K562 (cell line): ENCODE measurements around the gene ARL16. TPM values are rescaled to one million over a fixed set of nuclear protein-coding genes. Genes with fewer than 3 reads are reported as not detected.
A peak's percentile ranks its signal among the peaks of the same experiment; 100 is the strongest.

ENCODE experiments used
- ATAC-seq: fragments of 200-7000 bp; cut with Tn5 transposase; 3 replicates; pipeline ENCODE4 v1.9.1; 2020; ENCODE audit warnings: moderate library complexity
- BruUV-seq: library from RNA; stranded (reverse); fragments of 400-500 nt; replicated peaks from 2 replicates; lab custom pipeline; 2021; lab: Mats Ljungman, UMichigan
- CTCF ChIA-PET: fragments of 300-600 bp; formaldehyde crosslinking; extraction: SDS; loops from one replicate; lab custom pipeline; 2021; ENCODE audit warnings: low intra/inter-chr PET ratio; lab: Yijun Ruan, JAX
- POLR2A ChIA-PET: fragments of 300-600, 350-650 bp; sonication (Branson Sonifier 250); formaldehyde crosslinking; extraction: SDS; loops from one replicate; lab custom pipeline; 2021; ENCODE audit warnings: antibody characterized with exemption, inconsistent platforms; lab: Yijun Ruan, JAX
- DNase-seq, 4 experiments: peaks; one replicate each; pipeline versions ENCODE4 v3.0.0 to v3.0.0-alpha.2; 2011 to 2018; ENCODE audit warnings: low spot score in 3 of 4, mixed read lengths in 3 of 4; ENCODE audit errors: extremely low read depth in 1 of 4
- FAIRE-seq: peaks from 2 replicates; lab custom pipeline; 2011; peaks lifted over from hg19 to GRCh38; lab: Jason Lieb, UNC
- H2AFZ ChIP-seq: 2 replicates; pipeline ENCODE4 v1.6.0; 2011; ENCODE audit warnings: low read depth, low read length, control low read depth, inconsistent platforms
- H3K27ac ChIP-seq: fragments of 200-600 bp; 3 replicates; pipeline ENCODE4 v1.8.0; 2011; ENCODE audit warnings: low read depth, mild to moderate bottlenecking, control low read depth, inconsistent platforms, low read length, moderate library complexity, mixed read lengths; ENCODE audit errors: extremely low read depth
- H3K27me3 ChIP-seq, 2 experiments: fragments of 300-600 bp in 1 of 2; 2 replicates in 1 of 2; 3 replicates in 1 of 2; pipeline versions ENCODE4 v1.6.0 to v1.8.0; 2011; ENCODE audit warnings: inconsistent platforms in 2 of 2, low read length in 2 of 2, mild to moderate bottlenecking in 1 of 2, mixed read lengths in 1 of 2, moderate library complexity in 1 of 2; ENCODE audit not compliant: control insufficient read depth in 2 of 2, insufficient read depth in 2 of 2
- H3K36me3 ChIP-seq: fragments of 300-600 bp; 3 replicates; pipeline ENCODE4 v1.8.0; 2011; ENCODE audit warnings: mild to moderate bottlenecking, low read length, inconsistent platforms; ENCODE audit not compliant: control insufficient read depth, insufficient read depth
- H3K4me1 ChIP-seq, 2 experiments: fragments of 200-600 bp in 1 of 2; replicated peaks in 1 of 2; 2 replicates in 1 of 2; 3 replicates in 1 of 2; pipeline versions ENCODE4 v1.5.1 to v1.8.0; 2011; ENCODE audit warnings: inconsistent platforms in 2 of 2, low read length in 2 of 2, mild to moderate bottlenecking in 1 of 2, mixed read lengths in 1 of 2, moderate library complexity in 1 of 2; ENCODE audit not compliant: control insufficient read depth in 2 of 2, insufficient read depth in 2 of 2
- H3K4me2 ChIP-seq: 2 replicates; pipeline ENCODE4 v1.6.1; 2011; ENCODE audit warnings: low read length, control low read depth, inconsistent platforms, mixed read lengths; ENCODE audit not compliant: insufficient read depth
- H3K4me3 ChIP-seq: fragments of 200-600 bp; sonication (generic), shearing (Covaris generic); 2 replicates; pipeline ENCODE4 v1.5.1; 2016; ENCODE audit warnings: control low read depth, inconsistent platforms
- H3K79me2 ChIP-seq: fragments of 200-600 bp; 3 replicates; pipeline ENCODE4 v1.8.0; 2011; ENCODE audit warnings: low read length, inconsistent platforms; ENCODE audit not compliant: control insufficient read depth, insufficient read depth
- H3K9ac ChIP-seq, 2 experiments: 2 replicates each; pipeline versions ENCODE4 v1.6.0 to v1.6.1; 2011; ENCODE audit warnings: low read depth in 2 of 2, low read length in 2 of 2, control low read depth in 1 of 2, inconsistent platforms in 1 of 2, mild to moderate bottlenecking in 1 of 2, mixed read lengths in 1 of 2; ENCODE audit not compliant: insufficient read depth in 1 of 2
- H3K9me1 ChIP-seq: one replicate; pipeline ENCODE4 v1.6.0; 2011; ENCODE audit warnings: inconsistent platforms, mild to moderate bottlenecking, low read length, moderate library complexity; ENCODE audit not compliant: control insufficient read depth, insufficient read depth
- H3K9me3 ChIP-seq: replicated peaks from 2 replicates; pipeline ENCODE4 v1.5.1; 2011; ENCODE audit warnings: low read depth, low read length, inconsistent platforms; ENCODE audit not compliant: control insufficient read depth, insufficient read depth
- H4K20me1 ChIP-seq: replicated peaks from 2 replicates; pipeline ENCODE4 v1.6.1; 2011; ENCODE audit warnings: low read length, inconsistent platforms, mixed read lengths; ENCODE audit not compliant: control insufficient read depth, insufficient read depth
- ETV1 ChIP-seq: fragments of 450-650 bp; conservative IDR thresholded peaks from 2 replicates; pipeline ENCODE4 v1.6.1; 2016; ENCODE audit warnings: missing genetic modification characterization, control low read depth, low read depth, missing compliant biosample characterization
- FOXM1 ChIP-seq, 2 experiments: fragments of 450-650 bp in 1 of 2; sonication (generic) in 1 of 2; formaldehyde crosslinking in 1 of 2; IDR thresholded peaks; 2 replicates each; pipeline versions ENCODE4 v1.6.1 to v1.9.0; 2017 to 2022; ENCODE audit warnings: low read depth in 2 of 2, mild to moderate bottlenecking in 2 of 2, missing genetic modification reagents in 1 of 2, moderate library complexity in 1 of 2
- KAT7 ChIP-seq: sonication (generic); formaldehyde crosslinking; IDR thresholded peaks from 2 replicates; pipeline ENCODE4 v1.8.0; 2022; ENCODE audit warnings: missing genetic modification reagents, mild to moderate bottlenecking, borderline replicate concordance
- LCOR ChIP-seq: sonication (generic); formaldehyde crosslinking; IDR thresholded peaks from 2 replicates; pipeline ENCODE4 v1.8.0; 2022; ENCODE audit warnings: mild to moderate bottlenecking, missing genetic modification reagents
- POLR2G ChIP-seq: fragments of 200-400 bp; formaldehyde crosslinking; IDR thresholded peaks from 2 replicates; pipeline ENCODE4 v1.6.1; 2017; ENCODE audit warnings: low read depth, mild to moderate bottlenecking, antibody characterized with exemption, low read length, moderate library complexity
- PRPF4 ChIP-seq: fragments of 200-400 bp; formaldehyde crosslinking; IDR thresholded peaks from one replicate; pipeline ENCODE4 v1.6.1; 2017; ENCODE audit warnings: low read length, low read depth, mild to moderate bottlenecking; ENCODE audit not compliant: insufficient read depth, poor library complexity, severe bottlenecking
- SMARCE1 ChIP-seq: fragments of 450-650 bp; IDR thresholded peaks from 2 replicates; pipeline ENCODE4 v1.7.1; 2016; ENCODE audit warnings: mild to moderate bottlenecking
- XRCC3 ChIP-seq: fragments of 450-650 bp; IDR thresholded peaks from 2 replicates; pipeline ENCODE4 v1.6.1; 2017; ENCODE audit warnings: mild to moderate bottlenecking, moderate library complexity
- WGBS: fragments of 100-300 bp; shearing (Covaris generic); methylation state at CpG from one replicate; pipeline ENCODE4 v1.1.6; 2016; ENCODE audit warnings: low coverage, mixed read lengths; ENCODE audit not compliant: insufficient coverage; ENCODE audit errors: missing lambda C conversion rate; 5-methylcytosine and 5-hydroxymethylcytosine counted together
- in situ Hi-C: fragments of 300-500 bp; cut with MboI; formaldehyde crosslinking; loops from 4 replicates; pipeline ENCODE4 v1.15.0; 2018; ENCODE audit warnings: inconsistent platforms, mixed read lengths
- intact Hi-C: fragments of 100-400 bp; cut with micrococcal nuclease; formaldehyde crosslinking; loops from 2 replicates; pipeline ENCODE4 v1.14.2; 2022
- polyA plus RNA-seq, 8 experiments: library from polyadenylated mRNA; depleted of rRNA in 4 of 8; stranded (reverse) in 5 of 8; unstranded in 3 of 8; fragments of >200 nt; fragmentation: Nextera tagmentation in 2 of 8; fragmentation: Illumina TruSeq in 1 of 8; extraction: Ambion mirVana in 2 of 8; extraction: Trizol in 1 of 8; gene quantifications; 2 replicates each; pipeline versions ENCODE4 v1.2.1 to v1.2.3, GENCODE V29; 2011 to 2014; ENCODE audit warnings: inconsistent platforms in 1 of 8, missing spikeins in 1 of 8
- total RNA-seq, 7 experiments: library from RNA; depleted of rRNA in 6 of 7; stranded (reverse); fragments of >200 nt in 6 of 7; fragmentation: Illumina TruSeq in 2 of 7; extraction: Trizol in 2 of 7; gene quantifications; 2 replicates each; pipeline versions ENCODE4 v1.2.1 to v1.2.3, GENCODE V29; 2011 to 2021; ENCODE audit warnings: low replicate concordance in 1 of 7
- TF ChIP-seq, protein P1 (sequence below): sonication (generic); formaldehyde crosslinking; IDR thresholded peaks from 2 replicates; pipeline ENCODE4 v1.8.1; 2023; ENCODE audit warnings: mild to moderate bottlenecking, missing genetic modification reagents
- TF ChIP-seq, protein P2 (sequence below): fragments of 250-450 bp; sonication (Bioruptor Pico); IDR thresholded peaks from 2 replicates; pipeline ENCODE4 v1.5.0; 2022; ENCODE audit warnings: mild to moderate bottlenecking
- TF ChIP-seq, protein P3 (sequence below): fragments of 250-450 bp; sonication (Bioruptor Pico); IDR thresholded peaks from 2 replicates; pipeline ENCODE4 v1.4.0; 2020; ENCODE audit warnings: mild to moderate bottlenecking, moderate library complexity, borderline replicate concordance
- TF ChIP-seq, protein P4 (sequence below), 3 experiments: IDR thresholded peaks in 2 of 3; conservative IDR thresholded peaks in 1 of 3; 2 replicates each; pipeline ENCODE4 v1.5.1; 2011 to 2012; ENCODE audit warnings: low read length in 3 of 3, mild to moderate bottlenecking in 3 of 3, control low read depth in 2 of 3, improper control_type of control experiment in 1 of 3, inconsistent platforms in 1 of 3, low read depth in 1 of 3, mixed read lengths in 1 of 3, moderate library complexity in 1 of 3; ENCODE audit not compliant: insufficient read depth in 2 of 3

Gene ARL16
- total and polyA plus RNA-seq, 9 of the 15 experiments (the other 6 are each of a cell fraction or from before 2014, with no cell fraction given), result 5.4 to 32.4 (median 22.6) TPM

DNA sequence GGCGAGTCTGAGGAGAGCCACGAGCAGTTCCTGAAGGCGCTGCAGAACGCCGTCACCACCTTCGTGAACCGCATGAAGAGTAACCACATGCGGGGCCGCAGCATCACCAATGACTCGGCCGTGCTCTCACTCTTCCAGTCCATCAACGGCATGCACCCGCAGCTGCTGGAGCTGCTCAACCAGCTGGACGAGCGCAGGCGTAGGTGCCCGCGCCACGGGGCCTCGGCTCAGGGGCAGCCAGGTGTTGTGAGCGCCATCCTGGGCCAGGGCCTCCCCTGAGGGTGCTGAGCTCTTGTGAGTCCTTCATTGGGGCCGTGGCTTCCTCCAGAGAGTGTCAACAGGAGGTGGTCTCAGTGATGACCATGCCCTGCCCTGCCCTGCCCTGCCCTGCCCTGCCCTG, 12.2 kb upstream of the ARL16 start:
- Histone ChIP-seq H3K79me2 (peaks cover 7% of the 10 kb centered on the region), H3K27ac (no peak overlapping the region), H3K4me3 (no peak overlapping the region), H3K4me1 (peaks cover 0 to 47% of the 10 kb centered on the region in 2 experiments; a peak in 2 of 5 replicates), H3K4me2 (no peak overlapping the region), H2AFZ (no peak overlapping the region), H3K9me1 (no peaks in the 10 kb centered on the region), H3K36me3 (peaks cover 96% of the 10 kb centered on the region), H3K27me3 (no peaks in the 10 kb centered on the region), H3K9ac (no peak overlapping the region; a peak in 1 of 4 replicates), H3K9me3 (no peaks in the 10 kb centered on the region), H4K20me1 (0 out of 2 replicates have a peak, but pooled peaks cover 5% of the 10 kb centered on the region)
- 94% methylated on average over 16 of the region's 22 CpGs for WGBS
- no TSS peak for BruUV-seq
- CTCF ChIA-PET, result no interaction called here
- in situ Hi-C loops (no loop called here), intact Hi-C loops (no loop called here)
- POLR2A ChIA-PET, result interaction anchor here (0.6 to 2.4 kb wide), 5 partner anchors 11 to 29 kb away, joined by 3 to 24 read pairs (median 3); partner anchors contain the start of genes ARL16 and HGS
- DNase-seq (no peak), ATAC-seq (no peak), FAIRE-seq (no peak)
- no peak for TF ChIP-seq LCOR
- TF ChIP-seq XRCC3, result no peak
- TF ChIP-seq, protein P1, sequence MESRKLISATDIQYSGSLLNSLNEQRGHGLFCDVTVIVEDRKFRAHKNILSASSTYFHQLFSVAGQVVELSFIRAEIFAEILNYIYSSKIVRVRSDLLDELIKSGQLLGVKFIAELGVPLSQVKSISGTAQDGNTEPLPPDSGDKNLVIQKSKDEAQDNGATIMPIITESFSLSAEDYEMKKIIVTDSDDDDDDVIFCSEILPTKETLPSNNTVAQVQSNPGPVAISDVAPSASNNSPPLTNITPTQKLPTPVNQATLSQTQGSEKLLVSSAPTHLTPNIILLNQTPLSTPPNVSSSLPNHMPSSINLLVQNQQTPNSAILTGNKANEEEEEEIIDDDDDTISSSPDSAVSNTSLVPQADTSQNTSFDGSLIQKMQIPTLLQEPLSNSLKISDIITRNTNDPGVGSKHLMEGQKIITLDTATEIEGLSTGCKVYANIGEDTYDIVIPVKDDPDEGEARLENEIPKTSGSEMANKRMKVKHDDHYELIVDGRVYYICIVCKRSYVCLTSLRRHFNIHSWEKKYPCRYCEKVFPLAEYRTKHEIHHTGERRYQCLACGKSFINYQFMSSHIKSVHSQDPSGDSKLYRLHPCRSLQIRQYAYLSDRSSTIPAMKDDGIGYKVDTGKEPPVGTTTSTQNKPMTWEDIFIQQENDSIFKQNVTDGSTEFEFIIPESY (CRISPR knock-in tag), result peak; percentile 14; the same call in 1 of the 2 replicates
- TF ChIP-seq, protein P2, sequence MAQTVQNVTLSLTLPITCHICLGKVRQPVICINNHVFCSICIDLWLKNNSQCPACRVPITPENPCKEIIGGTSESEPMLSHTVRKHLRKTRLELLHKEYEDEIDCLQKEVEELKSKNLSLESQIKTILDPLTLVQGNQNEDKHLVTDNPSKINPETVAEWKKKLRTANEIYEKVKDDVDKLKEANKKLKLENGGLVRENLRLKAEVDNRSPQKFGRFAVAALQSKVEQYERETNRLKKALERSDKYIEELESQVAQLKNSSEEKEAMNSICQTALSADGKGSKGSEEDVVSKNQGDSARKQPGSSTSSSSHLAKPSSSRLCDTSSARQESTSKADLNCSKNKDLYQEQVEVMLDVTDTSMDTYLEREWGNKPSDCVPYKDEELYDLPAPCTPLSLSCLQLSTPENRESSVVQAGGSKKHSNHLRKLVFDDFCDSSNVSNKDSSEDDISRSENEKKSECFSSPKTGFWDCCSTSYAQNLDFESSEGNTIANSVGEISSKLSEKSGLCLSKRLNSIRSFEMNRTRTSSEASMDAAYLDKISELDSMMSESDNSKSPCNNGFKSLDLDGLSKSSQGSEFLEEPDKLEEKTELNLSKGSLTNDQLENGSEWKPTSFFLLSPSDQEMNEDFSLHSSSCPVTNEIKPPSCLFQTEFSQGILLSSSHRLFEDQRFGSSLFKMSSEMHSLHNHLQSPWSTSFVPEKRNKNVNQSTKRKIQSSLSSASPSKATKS (CRISPR knock-in tag), result no peak
- TF ChIP-seq ETV1 (tag), result no peak
- no peak for TF ChIP-seq KAT7
- no peak for TF ChIP-seq POLR2G
- no peak for TF ChIP-seq PRPF4
- TF ChIP-seq, protein P3, sequence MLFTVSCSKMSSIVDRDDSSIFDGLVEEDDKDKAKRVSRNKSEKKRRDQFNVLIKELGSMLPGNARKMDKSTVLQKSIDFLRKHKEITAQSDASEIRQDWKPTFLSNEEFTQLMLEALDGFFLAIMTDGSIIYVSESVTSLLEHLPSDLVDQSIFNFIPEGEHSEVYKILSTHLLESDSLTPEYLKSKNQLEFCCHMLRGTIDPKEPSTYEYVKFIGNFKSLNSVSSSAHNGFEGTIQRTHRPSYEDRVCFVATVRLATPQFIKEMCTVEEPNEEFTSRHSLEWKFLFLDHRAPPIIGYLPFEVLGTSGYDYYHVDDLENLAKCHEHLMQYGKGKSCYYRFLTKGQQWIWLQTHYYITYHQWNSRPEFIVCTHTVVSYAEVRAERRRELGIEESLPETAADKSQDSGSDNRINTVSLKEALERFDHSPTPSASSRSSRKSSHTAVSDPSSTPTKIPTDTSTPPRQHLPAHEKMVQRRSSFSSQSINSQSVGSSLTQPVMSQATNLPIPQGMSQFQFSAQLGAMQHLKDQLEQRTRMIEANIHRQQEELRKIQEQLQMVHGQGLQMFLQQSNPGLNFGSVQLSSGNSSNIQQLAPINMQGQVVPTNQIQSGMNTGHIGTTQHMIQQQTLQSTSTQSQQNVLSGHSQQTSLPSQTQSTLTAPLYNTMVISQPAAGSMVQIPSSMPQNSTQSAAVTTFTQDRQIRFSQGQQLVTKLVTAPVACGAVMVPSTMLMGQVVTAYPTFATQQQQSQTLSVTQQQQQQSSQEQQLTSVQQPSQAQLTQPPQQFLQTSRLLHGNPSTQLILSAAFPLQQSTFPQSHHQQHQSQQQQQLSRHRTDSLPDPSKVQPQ (CRISPR knock-in tag), result no peak
- no peak for TF ChIP-seq FOXM1 (IDR thresholded peaks at IDR 0.05; ENCODE audit: low read depth)
- no peak for TF ChIP-seq FOXM1 (CRISPR knock-in tag; IDR thresholded peaks at IDR 0.05; ENCODE audit: low read depth)
- TF ChIP-seq, protein P4, sequence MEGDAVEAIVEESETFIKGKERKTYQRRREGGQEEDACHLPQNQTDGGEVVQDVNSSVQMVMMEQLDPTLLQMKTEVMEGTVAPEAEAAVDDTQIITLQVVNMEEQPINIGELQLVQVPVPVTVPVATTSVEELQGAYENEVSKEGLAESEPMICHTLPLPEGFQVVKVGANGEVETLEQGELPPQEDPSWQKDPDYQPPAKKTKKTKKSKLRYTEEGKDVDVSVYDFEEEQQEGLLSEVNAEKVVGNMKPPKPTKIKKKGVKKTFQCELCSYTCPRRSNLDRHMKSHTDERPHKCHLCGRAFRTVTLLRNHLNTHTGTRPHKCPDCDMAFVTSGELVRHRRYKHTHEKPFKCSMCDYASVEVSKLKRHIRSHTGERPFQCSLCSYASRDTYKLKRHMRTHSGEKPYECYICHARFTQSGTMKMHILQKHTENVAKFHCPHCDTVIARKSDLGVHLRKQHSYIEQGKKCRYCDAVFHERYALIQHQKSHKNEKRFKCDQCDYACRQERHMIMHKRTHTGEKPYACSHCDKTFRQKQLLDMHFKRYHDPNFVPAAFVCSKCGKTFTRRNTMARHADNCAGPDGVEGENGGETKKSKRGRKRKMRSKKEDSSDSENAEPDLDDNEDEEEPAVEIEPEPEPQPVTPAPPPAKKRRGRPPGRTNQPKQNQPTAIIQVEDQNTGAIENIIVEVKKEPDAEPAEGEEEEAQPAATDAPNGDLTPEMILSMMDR (IDR thresholded peaks at IDR 0.05 in 2 of 3, conservative IDR thresholded peaks at IDR 0.05 in 1 of 3; ENCODE audit: insufficient read depth in 2 of 3, low read depth in 1 of 3, low read length in 3 of 3), result no peak
- TF ChIP-seq SMARCE1, result no peak
